SK-N-SH (cell line): Measurements from ENCODE around the gene RCOR3. TPM values are rescaled to one million over a fixed set of nuclear protein-coding genes. Genes with fewer than 3 reads are reported as not detected.

Source experiments
- CTCF ChIA-PET: fragments of 300-600, 350-600 bp; formaldehyde crosslinking; extraction: SDS; loops from one replicate; lab custom pipeline; 2021; lab: Yijun Ruan, JAX
- POLR2A ChIA-PET: fragments of 350-600 bp; sonication (Branson Sonifier 250); formaldehyde crosslinking; extraction: SDS; loops from one replicate; lab custom pipeline; 2020; ENCODE audit warnings: antibody characterized with exemption, inconsistent platforms; lab: Yijun Ruan, JAX
- DNase-seq: peaks from one replicate; pipeline ENCODE4 v3.0.0; 2012
- H2AFZ ChIP-seq: fragments of 200-600 bp; sonication (generic); 2 replicates; pipeline ENCODE4 v1.8.1; 2016; ENCODE audit warnings: antibody characterized with exemption, mild to moderate bottlenecking, low read depth
- H3F3A ChIP-seq: fragments of 200-600 bp; sonication (generic); replicated peaks from 2 replicates; pipeline ENCODE3; 2016; ENCODE audit warnings: antibody characterized with exemption, mild to moderate bottlenecking; ENCODE audit not compliant: insufficient read depth
- H3K27ac ChIP-seq, 2 experiments: fragments of 200-500 bp in 1 of 2; fragments of 200-600 bp in 1 of 2; sonication (Bioruptor generic) in 1 of 2; sonication (generic), shearing (Covaris generic) in 1 of 2; 2 replicates each; pipeline versions ENCODE4 v1.5.1 to v1.6.1; 2014 to 2016; ENCODE audit warnings: low read depth in 2 of 2, inconsistent platforms in 1 of 2, low read length in 1 of 2, mild to moderate bottlenecking in 1 of 2, mixed read lengths in 1 of 2
- H3K27me3 ChIP-seq: fragments of 200-600 bp; sonication (generic), shearing (Covaris generic); 2 replicates; pipeline ENCODE4 v1.6.1; 2016; ENCODE audit warnings: mixed run types; ENCODE audit not compliant: insufficient read depth
- H3K36me3 ChIP-seq, 2 experiments: fragments of 200-500 bp in 1 of 2; fragments of 200-600 bp in 1 of 2; sonication (Bioruptor generic) in 1 of 2; sonication (generic) in 1 of 2; replicated peaks in 1 of 2; 2 replicates each; pipeline versions ENCODE3 to v1.5.1; 2014 to 2016; ENCODE audit warnings: low read length in 1 of 2, mild to moderate bottlenecking in 1 of 2; ENCODE audit not compliant: insufficient read depth in 2 of 2, control insufficient read depth in 1 of 2
- H3K4me1 ChIP-seq, 2 experiments: fragments of 200-500 bp in 1 of 2; fragments of 200-600 bp in 1 of 2; sonication (Bioruptor generic) in 1 of 2; sonication (generic), shearing (Covaris generic) in 1 of 2; 2 replicates each; pipeline versions ENCODE4 v1.5.1 to v1.6.1; 2014 to 2016; ENCODE audit warnings: low read depth in 1 of 2, low read length in 1 of 2, mixed run types in 1 of 2; ENCODE audit not compliant: insufficient read depth in 2 of 2, control insufficient read depth in 1 of 2
- H3K4me2 ChIP-seq: fragments of 200-600 bp; sonication (generic), shearing (Covaris generic); 2 replicates; pipeline ENCODE4 v1.6.1; 2017; ENCODE audit warnings: mixed run types
- H3K4me3 ChIP-seq, 2 experiments: fragments of 200-500 bp in 1 of 2; fragments of 200-600 bp in 1 of 2; sonication (Bioruptor generic) in 1 of 2; sonication (generic), shearing (Covaris generic) in 1 of 2; 2 replicates each; pipeline versions ENCODE4 v1.5.1 to v1.8.1; 2014 to 2016; ENCODE audit warnings: low read depth in 2 of 2, inconsistent platforms in 1 of 2, low read length in 1 of 2, mild to moderate bottlenecking in 1 of 2, mixed read lengths in 1 of 2, moderate library complexity in 1 of 2
- H3K79me2 ChIP-seq: fragments of 200-600 bp; sonication (generic); 2 replicates; pipeline ENCODE4 v1.8.1; 2017; ENCODE audit warnings: mild to moderate bottlenecking; ENCODE audit not compliant: insufficient read depth
- H3K9ac ChIP-seq: fragments of 200-600 bp; sonication (generic); 2 replicates; pipeline ENCODE4 v1.6.1; 2017; ENCODE audit warnings: mixed run types
- H3K9me2 ChIP-seq: fragments of 200-600 bp; sonication (generic); 2 replicates; pipeline ENCODE4 v1.6.1; 2017; ENCODE audit warnings: mixed run types
- H3K9me3 ChIP-seq: fragments of 200-600 bp; sonication (generic); 2 replicates; pipeline ENCODE4 v1.6.1; 2017; ENCODE audit warnings: mixed run types, mild to moderate bottlenecking, moderate library complexity
- H4K20me1 ChIP-seq: fragments of 200-600 bp; sonication (generic); 2 replicates; pipeline ENCODE4 v1.6.1; 2017; ENCODE audit warnings: mild to moderate bottlenecking, mixed run types; ENCODE audit not compliant: insufficient read depth
- CHD2 ChIP-seq: fragments of 150-350 bp; IDR thresholded peaks from 2 replicates; pipeline ENCODE4 v1.6.1; 2018; ENCODE audit warnings: low read length; ENCODE audit not compliant: partially characterized antibody
- FOSL2 ChIP-seq: IDR thresholded peaks from 2 replicates; pipeline ENCODE4 v1.4.0; 2012; ENCODE audit warnings: low read depth, mild to moderate bottlenecking, moderate library complexity, borderline replicate concordance
- FOXJ3 ChIP-seq: sonication (generic); formaldehyde crosslinking; IDR thresholded peaks from 2 replicates; pipeline ENCODE4 v1.5.1; 2020; ENCODE audit warnings: mild to moderate bottlenecking, missing genetic modification reagents
- FOXM1 ChIP-seq: IDR thresholded peaks from 2 replicates; pipeline ENCODE4 v1.4.0; 2012; ENCODE audit warnings: low read depth, mild to moderate bottlenecking
- GABPA ChIP-seq: IDR thresholded peaks from 2 replicates; pipeline ENCODE4 v1.4.0; 2012; ENCODE audit warnings: low read depth, mild to moderate bottlenecking
- MEF2A ChIP-seq: IDR thresholded peaks from 2 replicates; pipeline ENCODE4 v1.4.0; 2012; ENCODE audit warnings: low read depth, borderline replicate concordance
- NFIC ChIP-seq: IDR thresholded peaks from 2 replicates; pipeline ENCODE4 v1.4.0; 2012; ENCODE audit warnings: borderline replicate concordance
- NRF1 ChIP-seq: IDR thresholded peaks from 2 replicates; pipeline ENCODE4 v1.6.1; 2012; ENCODE audit warnings: low read depth, mild to moderate bottlenecking, low read length
- POLR2AphosphoS5 ChIP-seq: IDR thresholded peaks from 2 replicates; pipeline ENCODE4 v1.6.1; 2012; ENCODE audit warnings: low read depth, low read length
- RAD21 ChIP-seq: IDR thresholded peaks from 2 replicates; pipeline ENCODE4 v1.6.1; 2012; ENCODE audit warnings: mild to moderate bottlenecking, low read length
- RCOR1 ChIP-seq: fragments of 150-350 bp; IDR thresholded peaks from 2 replicates; pipeline ENCODE4 v1.6.1; 2017; ENCODE audit warnings: antibody characterized with exemption, low read length
- REST ChIP-seq: IDR thresholded peaks from 2 replicates; pipeline ENCODE4 v1.6.1; 2012; ENCODE audit warnings: mild to moderate bottlenecking, low read depth, low read length, moderate library complexity
- SMC3 ChIP-seq: IDR thresholded peaks from 2 replicates; pipeline ENCODE4 v1.6.1; 2012; ENCODE audit warnings: low read depth, low read length, improper control_type of control experiment
- TEAD4 ChIP-seq: IDR thresholded peaks from 2 replicates; pipeline ENCODE4 v1.4.0; 2012; ENCODE audit warnings: mild to moderate bottlenecking, borderline replicate concordance; ENCODE audit not compliant: insufficient read depth
- USF2 ChIP-seq: fragments of 150-350 bp; IDR thresholded peaks from 2 replicates; pipeline ENCODE4 v1.6.1; 2017; ENCODE audit warnings: antibody characterized with exemption, low read length, low read depth, borderline replicate concordance
- YY1 ChIP-seq: IDR thresholded peaks from 2 replicates; pipeline ENCODE4 v1.4.0; 2012; ENCODE audit warnings: low read depth, mild to moderate bottlenecking
- WGBS: methylation state at CpG from one replicate; pipeline ENCODE4 v1.1.6; 2017; ENCODE audit warnings: low lambda C conversion rate; 5-methylcytosine and 5-hydroxymethylcytosine counted together
- polyA plus RNA-seq, 3 experiments: library from polyadenylated mRNA; depleted of rRNA; stranded (reverse); fragments of >200 nt; gene quantifications; 2 replicates each; pipeline ENCODE4 v1.2.3, GENCODE V29; 2012
- TF ChIP-seq, protein P1 (sequence below): IDR thresholded peaks from 2 replicates; pipeline ENCODE4 v1.4.0; 2012; ENCODE audit warnings: low read depth, borderline replicate concordance
- TF ChIP-seq, protein P2 (sequence below): IDR thresholded peaks from 2 replicates; pipeline ENCODE4 v1.4.0; 2012; ENCODE audit warnings: low read depth, borderline replicate concordance

The RCOR3 gene
- polyA plus RNA-seq, 1 of the 3 experiments (the other 2 are of a cell fraction), result 18.7 TPM

DNA sequence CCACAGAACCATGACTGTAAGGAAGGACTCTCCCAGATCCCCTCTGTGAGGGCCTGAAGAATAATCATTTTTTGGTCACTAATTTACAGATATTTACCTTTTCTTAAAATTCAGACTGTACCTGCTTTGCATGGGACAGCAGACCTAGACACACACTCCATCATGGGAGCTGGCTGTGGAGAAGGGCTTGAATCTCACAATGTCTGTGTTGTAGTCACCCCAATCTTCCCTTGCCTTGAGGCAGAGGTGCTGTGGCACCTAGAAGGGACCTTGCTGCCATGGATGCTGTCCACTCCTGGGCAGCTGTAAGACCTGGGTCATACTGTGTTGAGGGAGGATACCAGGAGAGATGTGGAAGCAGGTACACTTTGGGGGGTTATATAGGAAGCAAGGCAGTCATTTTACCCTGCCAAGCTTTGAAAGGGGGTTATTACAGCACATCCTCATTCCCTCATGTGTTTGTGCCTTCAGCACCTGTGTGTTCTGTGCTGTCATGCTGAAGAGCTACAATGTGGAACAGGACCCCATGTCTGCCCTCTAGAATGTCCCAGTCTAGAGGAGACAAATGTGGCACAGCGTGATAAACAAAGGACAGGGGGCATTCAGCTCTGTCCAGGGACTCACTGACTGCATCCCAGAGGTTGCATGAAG is 94.5 kb downstream of the RCOR3 start:
- H3K4me3 ChIP-seq, result no peak overlapping the region
- no peak overlapping the region for H3K4me2 ChIP-seq
- no peak overlapping the region for H2AFZ ChIP-seq
- CTCF ChIA-PET, result interaction anchor here (1.1 to 1.6 kb wide), 2 partner anchors 28 to 117 kb away, joined by 3 to 5 read pairs; partner anchors contain the start of gene TRAF5
- H3K9ac ChIP-seq, result no peak overlapping the region
- H3K4me1 ChIP-seq, result no peaks in the 10 kb centered on the region
- H4K20me1 ChIP-seq, result no peaks in the 10 kb centered on the region
- POLR2A ChIA-PET, result no interaction called here
- H3F3A ChIP-seq, result no peaks in the 10 kb centered on the region
- H3K9me3 ChIP-seq, result no peaks in the 10 kb centered on the region
- H3K79me2 ChIP-seq, result no peaks in the 10 kb centered on the region; the same call in 1 of the 2 replicates
- H3K27ac ChIP-seq, result no peak overlapping the region
- no peaks in the 10 kb centered on the region for H3K27me3 ChIP-seq
- no peaks in the 10 kb centered on the region for H3K9me2 ChIP-seq
- peaks cover 4 to 9% of the 10 kb centered on the region in 2 experiments for H3K36me3 ChIP-seq
- DNase-seq, result no peak
- 21% methylated on average over 1 of the region's 1 CpG for WGBS
- TF ChIP-seq USF2 (no peak), RCOR1 (no peak), CHD2 (no peak), NFIC (no peak), YY1 (no peak), SMC3 (no peak), RAD21 (no peak), REST (no peak), POLR2AphosphoS5 (no peak), FOSL2 (no peak), GABPA (no peak), FOXJ3 (CRISPR knock-in tag) (no peak), NRF1 (no peak), FOXM1 (no peak), MEF2A (no peak), TEAD4 (no peak)
- TF ChIP-seq, protein P1, sequence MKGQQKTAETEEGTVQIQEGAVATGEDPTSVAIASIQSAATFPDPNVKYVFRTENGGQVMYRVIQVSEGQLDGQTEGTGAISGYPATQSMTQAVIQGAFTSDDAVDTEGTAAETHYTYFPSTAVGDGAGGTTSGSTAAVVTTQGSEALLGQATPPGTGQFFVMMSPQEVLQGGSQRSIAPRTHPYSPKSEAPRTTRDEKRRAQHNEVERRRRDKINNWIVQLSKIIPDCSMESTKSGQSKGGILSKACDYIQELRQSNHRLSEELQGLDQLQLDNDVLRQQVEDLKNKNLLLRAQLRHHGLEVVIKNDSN, result no peak
- TF ChIP-seq, protein P2, sequence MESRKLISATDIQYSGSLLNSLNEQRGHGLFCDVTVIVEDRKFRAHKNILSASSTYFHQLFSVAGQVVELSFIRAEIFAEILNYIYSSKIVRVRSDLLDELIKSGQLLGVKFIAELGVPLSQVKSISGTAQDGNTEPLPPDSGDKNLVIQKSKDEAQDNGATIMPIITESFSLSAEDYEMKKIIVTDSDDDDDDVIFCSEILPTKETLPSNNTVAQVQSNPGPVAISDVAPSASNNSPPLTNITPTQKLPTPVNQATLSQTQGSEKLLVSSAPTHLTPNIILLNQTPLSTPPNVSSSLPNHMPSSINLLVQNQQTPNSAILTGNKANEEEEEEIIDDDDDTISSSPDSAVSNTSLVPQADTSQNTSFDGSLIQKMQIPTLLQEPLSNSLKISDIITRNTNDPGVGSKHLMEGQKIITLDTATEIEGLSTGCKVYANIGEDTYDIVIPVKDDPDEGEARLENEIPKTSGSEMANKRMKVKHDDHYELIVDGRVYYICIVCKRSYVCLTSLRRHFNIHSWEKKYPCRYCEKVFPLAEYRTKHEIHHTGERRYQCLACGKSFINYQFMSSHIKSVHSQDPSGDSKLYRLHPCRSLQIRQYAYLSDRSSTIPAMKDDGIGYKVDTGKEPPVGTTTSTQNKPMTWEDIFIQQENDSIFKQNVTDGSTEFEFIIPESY, result no peak
